PC-9 (cell line): Measurements from ENCODE around the gene EFTUD2. TPM values are rescaled to one million over a fixed set of nuclear protein-coding genes. Genes with fewer than 3 reads are reported as not detected.

ENCODE experiments used
- Bru-seq: library from RNA; stranded (reverse); fragments of 400-500 nt; gene quantifications from one replicate; lab custom pipeline; 2021; lab: Mats Ljungman, UMichigan
- BruChase-seq, 2 experiments: library from RNA; stranded (reverse); fragments of 400-500 nt; gene quantifications; one replicate each; lab custom pipeline; 2021; lab: Mats Ljungman, UMichigan
- BruUV-seq: library from RNA; stranded (reverse); fragments of 400-500 nt; replicated peaks from 2 replicates; lab custom pipeline; 2021; lab: Mats Ljungman, UMichigan
- CTCF ChIA-PET: fragments of 300-600 bp; sonication (Branson Sonifier 250); formaldehyde crosslinking; loops from one replicate; lab custom pipeline; 2022; ENCODE audit warnings: antibody characterized with exemption; lab: Charles Lee
- POLR2A ChIA-PET: fragments of 300-600 bp; sonication (Branson Sonifier 250); formaldehyde crosslinking; loops from one replicate; lab custom pipeline; 2022; ENCODE audit warnings: antibody characterized with exemption; ENCODE audit not compliant: unreplicated experiment; lab: Charles Lee
- DNase-seq, 2 experiments: peaks; one replicate each; pipeline versions ENCODE4 v3.0.0 to v3.0.0-alpha.2; 2015 to 2022; ENCODE audit warnings: mixed read lengths in 1 of 2
- H2AFZ ChIP-seq: fragments of 200-600 bp; sonication (generic); 2 replicates; pipeline ENCODE4 v1.8.1; 2017; ENCODE audit warnings: antibody characterized with exemption
- H3F3A ChIP-seq: fragments of 200-600 bp; sonication (generic); 2 replicates; pipeline ENCODE4 v1.8.1; 2017; ENCODE audit warnings: antibody characterized with exemption, mild to moderate bottlenecking, low read depth; ENCODE audit not compliant: insufficient read depth
- H3K27ac ChIP-seq: fragments of 200-600 bp; sonication (generic); 2 replicates; pipeline ENCODE4 v1.6.1; 2016; ENCODE audit warnings: mixed run types
- H3K27me3 ChIP-seq: fragments of 200-600 bp; sonication (generic); 2 replicates; pipeline ENCODE4 v1.6.1; 2016; ENCODE audit warnings: low read depth, mixed run types; ENCODE audit not compliant: insufficient read depth
- H3K36me3 ChIP-seq: fragments of 200-600 bp; sonication (generic); 2 replicates; pipeline ENCODE4 v1.6.1; 2016; ENCODE audit warnings: low read depth, mixed run types
- H3K4me1 ChIP-seq: fragments of 200-600 bp; sonication (generic); replicated peaks from 2 replicates; pipeline ENCODE4 v1.6.1; 2016; ENCODE audit warnings: mixed run types; ENCODE audit not compliant: insufficient read depth
- H3K4me2 ChIP-seq: fragments of 200-600 bp; sonication (generic); 2 replicates; pipeline ENCODE4 v1.6.1; 2017; ENCODE audit warnings: mixed run types
- H3K4me3 ChIP-seq: fragments of 200-600 bp; sonication (generic); 2 replicates; pipeline ENCODE4 v1.6.1; 2016; ENCODE audit warnings: mixed run types
- H3K79me2 ChIP-seq: fragments of 200-600 bp; sonication (generic); 2 replicates; pipeline ENCODE4 v1.6.1; 2017; ENCODE audit warnings: low read depth, mixed run types
- H3K9me2 ChIP-seq: fragments of 200-600 bp; sonication (generic); 2 replicates; pipeline ENCODE4 v1.8.1; 2017; ENCODE audit warnings: mild to moderate bottlenecking; ENCODE audit not compliant: insufficient read depth
- H3K9me3 ChIP-seq: fragments of 200-600 bp; sonication (generic); 2 replicates; pipeline ENCODE4 v1.8.1; 2016; ENCODE audit warnings: low read depth; ENCODE audit not compliant: insufficient read depth
- H4K20me1 ChIP-seq: fragments of 200-600 bp; sonication (generic); 2 replicates; pipeline ENCODE4 v1.8.1; 2017; ENCODE audit not compliant: insufficient read depth
- CTCF ChIP-seq: fragments of 200-600 bp; sonication (generic); conservative IDR thresholded peaks from 2 replicates; pipeline ENCODE4 v1.6.1; 2017; ENCODE audit warnings: mixed run types, antibody characterized with exemption, mild to moderate bottlenecking, moderate library complexity
- EZH2 ChIP-seq: fragments of 200-600 bp; sonication (generic); IDR thresholded peaks from 2 replicates; pipeline ENCODE4 v1.8.0; 2017; ENCODE audit warnings: antibody characterized with exemption, low read depth
- intact Hi-C: fragments of 100-400 bp; cut with micrococcal nuclease; formaldehyde crosslinking; loops from one replicate; pipeline ENCODE4 v1.10.0; 2022; ENCODE audit not compliant: unreplicated experiment
- long read RNA-seq: library from polyadenylated mRNA; stranded (forward); transcript quantifications from one replicate; pipeline ENCODE4 v2.0.0, GENCODE V29; 2022
- total RNA-seq: library from RNA; stranded (reverse); gene quantifications from 2 replicates; pipeline ENCODE4 v1.2.3, GENCODE V29; 2021

EFTUD2 gene
- total RNA-seq (111 and 126 TPM in 2 replicates), Bru-seq, nascent RNA (percentile 82 among the genes with signal in this experiment), BruChase-seq, experiment 1, labeled RNA remaining after a 2-hour chase (percentile 76 among the genes with signal in this experiment), BruChase-seq, experiment 2, labeled RNA remaining after a 6-hour chase (percentile 87 among the genes with signal in this experiment)
- long read RNA-seq, full-length matches to known transcripts, result 126 of 160 reads
- long read RNA-seq, partial matches to known transcripts, result 20 of 160 reads
- long read RNA-seq, other reads (novel, unspliced or antisense), result 14 of 160 reads

DNA sequence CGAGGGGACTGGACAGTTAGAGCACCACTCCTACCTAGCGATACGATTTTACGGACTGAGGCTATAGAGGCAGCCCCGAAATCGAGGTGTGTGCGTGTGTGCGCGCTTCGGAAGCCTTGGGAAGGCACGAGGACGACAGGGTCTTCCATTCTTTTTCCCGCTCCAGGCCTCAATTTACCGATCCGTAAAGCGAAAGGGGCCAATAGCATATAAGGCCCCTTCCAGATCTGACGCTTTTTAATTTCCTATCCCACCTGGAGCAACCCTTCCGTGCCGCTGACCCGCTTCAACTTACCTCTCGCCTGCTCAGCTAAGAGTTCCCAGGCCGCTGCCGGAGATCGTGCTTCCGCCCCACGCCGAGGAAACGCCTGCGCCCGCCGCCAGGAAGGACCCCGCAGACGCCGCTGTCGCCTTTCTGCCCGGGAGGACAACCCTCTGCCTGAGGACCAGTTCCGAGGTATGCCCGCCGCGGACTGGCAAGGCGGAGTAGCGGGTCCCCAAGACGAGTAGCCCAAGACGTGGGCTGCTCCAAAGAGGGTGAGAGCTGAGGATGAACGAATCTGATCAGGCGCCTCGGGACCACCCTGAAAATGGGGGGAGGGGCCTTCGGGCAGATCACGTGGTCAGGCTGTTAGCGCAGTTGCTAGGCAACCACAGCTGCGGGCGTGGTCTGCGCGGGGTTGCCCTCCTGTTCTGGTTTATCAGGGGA lies at the start of gene EFTUD2:
TSS of gene EFTUD2 (minus strand) at position 372 of the 709 bp plus-strand sequence. CDS start 4,924 bp downstream, outside the sequence.
- H3K9me2 ChIP-seq, result no peaks in the 10 kb centered on the region
- H3K27ac ChIP-seq, result peak within 1 kb of the TSS; percentile 91
- H3K4me3 ChIP-seq, result peak within 1 kb of the TSS; percentile 83
- H4K20me1 ChIP-seq, result 0 out of 2 replicates have a peak, but pooled peaks cover 13% of the 10 kb centered on the region
- BruUV-seq, result no TSS peak
- H3K27me3 ChIP-seq, result no peaks in the 10 kb centered on the region
- H3K9me3 ChIP-seq, result no peaks in the 10 kb centered on the region
- H3F3A ChIP-seq, result peaks cover 38% of the 10 kb centered on the region
- intact Hi-C loops, result loop anchor here (2.0 to 5.0 kb wide), 2 partner anchors 120 to 233 kb away; partner anchors contain the start of gene PLCD3
- POLR2A ChIA-PET, result interaction anchor here (0.6 kb wide), 2 partner anchors 115 to 203 kb away, joined by 3 to 13 read pairs; no protein-coding TSS in a partner anchor
- TF ChIP-seq EZH2 (no peak), CTCF (no peak)
- peaks cover 3% of the 10 kb centered on the region; the same call in 1 of the 2 replicates for H3K36me3 ChIP-seq
- H3K79me2 ChIP-seq, result peaks cover 50% of the 10 kb centered on the region
- peak; percentile 71 to 89 for DNase-seq
- peaks cover 38% of the 10 kb centered on the region for H3K4me1 ChIP-seq
- H2AFZ ChIP-seq, result peak within 1 kb of the TSS; percentile 91
- CTCF ChIA-PET, result interaction anchor here (1.0 to 1.1 kb wide), 2 partner anchors 120 to 236 kb away, joined by 3 read pairs; partner anchors contain the start of gene ACBD4
- H3K4me2 ChIP-seq, result peak within 1 kb of the TSS; percentile 88

DNA sequence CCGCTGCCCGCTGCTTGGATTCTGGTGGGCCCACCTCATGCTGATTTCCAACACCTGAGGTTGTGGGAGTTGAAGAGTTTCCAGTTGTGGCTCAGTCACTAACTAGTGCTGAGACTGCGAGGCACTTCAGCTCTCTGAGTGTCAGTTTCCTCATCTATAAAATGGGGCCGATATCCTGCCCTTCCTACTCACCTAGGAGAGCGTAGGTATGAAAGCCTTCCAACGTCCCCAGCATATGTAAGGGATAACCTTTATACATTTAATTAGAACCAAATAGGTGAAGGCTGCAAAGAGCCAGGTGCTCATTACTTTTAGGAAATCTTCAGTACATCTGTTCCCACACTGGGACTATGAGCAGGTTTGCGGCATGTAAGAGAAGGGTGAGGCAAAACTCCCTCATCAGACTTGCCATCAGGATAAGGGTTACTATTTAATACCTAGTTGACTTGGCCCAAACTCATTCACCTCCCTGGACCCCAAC lies 49.1 kb upstream of the EFTUD2 start:
- no peak for DNase-seq
- H3K27me3 ChIP-seq, result no peaks in the 10 kb centered on the region
- no peak overlapping the region for H3K27ac ChIP-seq

More for the DNA sequence above, 49.1 kb upstream of the EFTUD2 start:
- no peaks in the 10 kb centered on the region for H3K9me2 ChIP-seq
- H2AFZ ChIP-seq, result peak overlapping the region; percentile 91
- peak overlapping the region; percentile 81 for H3K4me2 ChIP-seq
- no TSS peak for BruUV-seq
- H4K20me1 ChIP-seq, result no peaks in the 10 kb centered on the region
- 0 out of 2 replicates have a peak, but pooled peaks cover 4% of the 10 kb centered on the region for H3K36me3 ChIP-seq
- H3K4me3 ChIP-seq, result peak overlapping the region; percentile 86
- H3K79me2 ChIP-seq, result peaks cover 40% of the 10 kb centered on the region
- intact Hi-C loops, result no loop called here
- CTCF ChIA-PET, result no interaction called here
- no peak for TF ChIP-seq EZH2
- no peak for TF ChIP-seq CTCF
- H3F3A ChIP-seq, result 0 out of 2 replicates have a peak, but pooled peaks cover 7% of the 10 kb centered on the region
- peaks cover 24% of the 10 kb centered on the region for H3K4me1 ChIP-seq
- POLR2A ChIA-PET, result no interaction called here
- no peaks in the 10 kb centered on the region for H3K9me3 ChIP-seq
